Measurements from ENCODE around the gene SPOCD1.

Gene SPOCD1

DNA sequence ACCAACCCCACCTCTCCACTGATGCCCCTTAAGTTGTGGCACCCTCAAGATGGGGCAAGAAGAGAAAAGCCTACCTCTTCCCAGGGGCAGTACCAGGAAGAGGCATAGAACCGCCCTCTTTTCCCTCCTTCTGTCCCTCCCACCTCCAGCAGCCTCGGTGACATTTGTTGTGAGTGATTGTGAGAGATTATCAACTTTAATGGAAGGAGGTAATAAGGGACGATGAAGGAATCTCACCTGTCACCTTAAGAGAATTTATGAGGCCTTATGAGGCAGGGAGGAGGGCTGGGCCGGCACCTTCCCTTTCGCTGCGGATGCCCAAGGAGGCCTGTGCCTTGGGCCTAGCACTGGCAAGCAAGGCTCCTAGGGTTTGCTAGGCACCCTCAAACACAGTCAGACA lies 50.3 kb downstream of the SPOCD1 start:
- POLR2A ChIA-PET, result interaction anchor here (1.4 kb wide), 1 partner anchor 24 kb away, joined by 7 read pairs; no protein-coding TSS in a partner anchor
- no peak overlapping the region for H3K27ac ChIP-seq (ENCODE audit: extremely low read depth, low read depth, low read length)
- no peaks in the 10 kb centered on the region for H3K36me3 ChIP-seq (ENCODE audit: control insufficient read depth in 2 of 2, insufficient read depth in 1 of 2, low read length in 2 of 2)
- CTCF ChIA-PET, result interaction anchor here (0.9 to 7.0 kb wide), 3 partner anchors 12 to 198 kb away, joined by 3 to 51 read pairs (median 7); no protein-coding TSS in a partner anchor
- H3K9me3 ChIP-seq (ENCODE audit: control insufficient read depth, insufficient read depth, low read depth, low read length), result no peaks in the 10 kb centered on the region
- H3K4me3 ChIP-seq (ENCODE audit: low read depth, low read length), result no peak overlapping the region
- no peaks in the 10 kb centered on the region; the same call in 1 of the 2 replicates for H3K4me1 ChIP-seq (ENCODE audit: control insufficient read depth, insufficient read depth, low read length)
- TF ChIP-seq ZNF785 (tag by site-specific recombination; IDR thresholded peaks at IDR 0.05), result no peak
- no peak for TF ChIP-seq ZNF354C (tag by site-specific recombination; IDR thresholded peaks at IDR 0.05; ENCODE audit: borderline replicate concordance, low read depth)
- TF ChIP-seq ZNF707 (tag by site-specific recombination; IDR thresholded peaks at IDR 0.05), result no peak
- TF ChIP-seq SP3 (tag by site-specific recombination; IDR thresholded peaks at IDR 0.05), result peak; percentile 64
- TF ChIP-seq, protein P1, sequence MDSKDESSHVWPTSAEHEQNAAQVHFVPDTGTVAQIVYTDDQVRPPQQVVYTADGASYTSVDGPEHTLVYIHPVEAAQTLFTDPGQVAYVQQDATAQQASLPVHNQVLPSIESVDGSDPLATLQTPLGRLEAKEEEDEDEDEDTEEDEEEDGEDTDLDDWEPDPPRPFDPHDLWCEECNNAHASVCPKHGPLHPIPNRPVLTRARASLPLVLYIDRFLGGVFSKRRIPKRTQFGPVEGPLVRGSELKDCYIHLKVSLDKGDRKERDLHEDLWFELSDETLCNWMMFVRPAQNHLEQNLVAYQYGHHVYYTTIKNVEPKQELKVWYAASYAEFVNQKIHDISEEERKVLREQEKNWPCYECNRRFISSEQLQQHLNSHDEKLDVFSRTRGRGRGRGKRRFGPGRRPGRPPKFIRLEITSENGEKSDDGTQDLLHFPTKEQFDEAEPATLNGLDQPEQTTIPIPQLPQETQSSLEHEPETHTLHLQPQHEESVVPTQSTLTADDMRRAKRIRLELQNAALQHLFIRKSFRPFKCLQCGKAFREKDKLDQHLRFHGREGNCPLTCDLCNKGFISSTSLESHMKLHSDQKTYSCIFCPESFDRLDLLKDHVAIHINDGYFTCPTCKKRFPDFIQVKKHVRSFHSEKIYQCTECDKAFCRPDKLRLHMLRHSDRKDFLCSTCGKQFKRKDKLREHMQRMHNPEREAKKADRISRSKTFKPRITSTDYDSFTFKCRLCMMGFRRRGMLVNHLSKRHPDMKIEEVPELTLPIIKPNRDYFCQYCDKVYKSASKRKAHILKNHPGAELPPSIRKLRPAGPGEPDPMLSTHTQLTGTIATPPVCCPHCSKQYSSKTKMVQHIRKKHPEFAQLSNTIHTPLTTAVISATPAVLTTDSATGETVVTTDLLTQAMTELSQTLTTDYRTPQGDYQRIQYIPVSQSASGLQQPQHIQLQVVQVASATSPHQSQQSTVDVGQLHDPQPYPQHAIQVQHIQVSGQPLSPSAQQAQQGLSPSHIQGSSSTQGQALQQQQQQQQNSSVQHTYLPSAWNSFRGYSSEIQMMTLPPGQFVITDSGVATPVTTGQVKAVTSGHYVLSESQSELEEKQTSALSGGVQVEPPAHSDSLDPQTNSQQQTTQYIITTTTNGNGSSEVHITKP (tag by site-specific recombination; IDR thresholded peaks at IDR 0.05), result peak; percentile 8; the same call in 1 of the 2 replicates
- TF ChIP-seq ZFHX2 (tag by site-specific recombination; conservative IDR thresholded peaks at IDR 0.05), result no peak
- no peak for TF ChIP-seq ZNF677 (tag by site-specific recombination; IDR thresholded peaks at IDR 0.05)
- no peak for TF ChIP-seq ZNF394 (tag by site-specific recombination; IDR thresholded peaks at IDR 0.05; ENCODE audit: borderline replicate concordance)
- no peak for TF ChIP-seq ZNF302 (tag by site-specific recombination; IDR thresholded peaks at IDR 0.05; ENCODE audit: low read depth)
- TF ChIP-seq ZNF2 (tag by site-specific recombination; IDR thresholded peaks at IDR 0.05), result no peak
- TF ChIP-seq ZNF791 (tag by site-specific recombination; IDR thresholded peaks at IDR 0.05), result no peak
- TF ChIP-seq, protein P2, sequence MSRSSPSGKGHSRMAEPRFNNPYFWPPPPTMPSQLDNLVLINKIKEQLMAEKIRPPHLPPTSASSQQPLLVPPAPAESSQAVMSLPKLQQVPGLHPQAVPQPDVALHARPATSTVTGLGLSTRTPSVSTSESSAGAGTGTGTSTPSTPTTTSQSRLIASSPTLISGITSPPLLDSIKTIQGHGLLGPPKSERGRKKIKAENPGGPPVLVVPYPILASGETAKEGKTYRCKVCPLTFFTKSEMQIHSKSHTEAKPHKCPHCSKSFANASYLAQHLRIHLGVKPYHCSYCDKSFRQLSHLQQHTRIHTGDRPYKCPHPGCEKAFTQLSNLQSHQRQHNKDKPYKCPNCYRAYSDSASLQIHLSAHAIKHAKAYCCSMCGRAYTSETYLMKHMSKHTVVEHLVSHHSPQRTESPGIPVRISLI (tag by site-specific recombination; IDR thresholded peaks at IDR 0.05), result no peak
- TF ChIP-seq SP2 (tag by site-specific recombination; IDR thresholded peaks at IDR 0.05), result peak; percentile 62
- TF ChIP-seq, protein P3, sequence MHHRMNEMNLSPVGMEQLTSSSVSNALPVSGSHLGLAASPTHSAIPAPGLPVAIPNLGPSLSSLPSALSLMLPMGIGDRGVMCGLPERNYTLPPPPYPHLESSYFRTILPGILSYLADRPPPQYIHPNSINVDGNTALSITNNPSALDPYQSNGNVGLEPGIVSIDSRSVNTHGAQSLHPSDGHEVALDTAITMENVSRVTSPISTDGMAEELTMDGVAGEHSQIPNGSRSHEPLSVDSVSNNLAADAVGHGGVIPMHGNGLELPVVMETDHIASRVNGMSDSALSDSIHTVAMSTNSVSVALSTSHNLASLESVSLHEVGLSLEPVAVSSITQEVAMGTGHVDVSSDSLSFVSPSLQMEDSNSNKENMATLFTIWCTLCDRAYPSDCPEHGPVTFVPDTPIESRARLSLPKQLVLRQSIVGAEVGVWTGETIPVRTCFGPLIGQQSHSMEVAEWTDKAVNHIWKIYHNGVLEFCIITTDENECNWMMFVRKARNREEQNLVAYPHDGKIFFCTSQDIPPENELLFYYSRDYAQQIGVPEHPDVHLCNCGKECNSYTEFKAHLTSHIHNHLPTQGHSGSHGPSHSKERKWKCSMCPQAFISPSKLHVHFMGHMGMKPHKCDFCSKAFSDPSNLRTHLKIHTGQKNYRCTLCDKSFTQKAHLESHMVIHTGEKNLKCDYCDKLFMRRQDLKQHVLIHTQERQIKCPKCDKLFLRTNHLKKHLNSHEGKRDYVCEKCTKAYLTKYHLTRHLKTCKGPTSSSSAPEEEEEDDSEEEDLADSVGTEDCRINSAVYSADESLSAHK (tag by site-specific recombination; IDR thresholded peaks at IDR 0.05), result no peak
- no peak for TF ChIP-seq ZNF48 (tag by site-specific recombination; IDR thresholded peaks at IDR 0.05)
- no peak for TF ChIP-seq GLI2 (tag by site-specific recombination; IDR thresholded peaks at IDR 0.05; ENCODE audit: borderline replicate concordance, low read depth)
- TF ChIP-seq ZNF843 (tag by site-specific recombination; IDR thresholded peaks at IDR 0.05), result no peak
- TF ChIP-seq SCRT2 (tag by site-specific recombination; IDR thresholded peaks at IDR 0.05), result no peak
- TF ChIP-seq ZNF555 (tag by site-specific recombination; conservative IDR thresholded peaks at IDR 0.05), result no peak
- no peak for TF ChIP-seq SETDB1 (IDR thresholded peaks at IDR 0.05; ENCODE audit: insufficient read length, low read length)
- TF ChIP-seq REPIN1 (tag by site-specific recombination; IDR thresholded peaks at IDR 0.05; ENCODE audit: low read depth), result no peak
- 0 out of 2 replicates have a peak, but pooled peaks have one; percentile 13 for TF ChIP-seq ZBTB17 (tag by site-specific recombination; IDR thresholded peaks at IDR 0.05)
- TF ChIP-seq, protein P4, sequence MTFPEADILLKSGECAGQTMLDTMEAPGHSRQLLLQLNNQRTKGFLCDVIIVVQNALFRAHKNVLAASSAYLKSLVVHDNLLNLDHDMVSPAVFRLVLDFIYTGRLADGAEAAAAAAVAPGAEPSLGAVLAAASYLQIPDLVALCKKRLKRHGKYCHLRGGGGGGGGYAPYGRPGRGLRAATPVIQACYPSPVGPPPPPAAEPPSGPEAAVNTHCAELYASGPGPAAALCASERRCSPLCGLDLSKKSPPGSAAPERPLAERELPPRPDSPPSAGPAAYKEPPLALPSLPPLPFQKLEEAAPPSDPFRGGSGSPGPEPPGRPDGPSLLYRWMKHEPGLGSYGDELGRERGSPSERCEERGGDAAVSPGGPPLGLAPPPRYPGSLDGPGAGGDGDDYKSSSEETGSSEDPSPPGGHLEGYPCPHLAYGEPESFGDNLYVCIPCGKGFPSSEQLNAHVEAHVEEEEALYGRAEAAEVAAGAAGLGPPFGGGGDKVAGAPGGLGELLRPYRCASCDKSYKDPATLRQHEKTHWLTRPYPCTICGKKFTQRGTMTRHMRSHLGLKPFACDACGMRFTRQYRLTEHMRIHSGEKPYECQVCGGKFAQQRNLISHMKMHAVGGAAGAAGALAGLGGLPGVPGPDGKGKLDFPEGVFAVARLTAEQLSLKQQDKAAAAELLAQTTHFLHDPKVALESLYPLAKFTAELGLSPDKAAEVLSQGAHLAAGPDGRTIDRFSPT (tag by site-specific recombination; IDR thresholded peaks at IDR 0.05), result 0 out of 2 replicates have a peak, but pooled peaks have one; percentile 7
- TF ChIP-seq ZNF416 (tag by site-specific recombination; IDR thresholded peaks at IDR 0.05), result no peak
- no peak for TF ChIP-seq ZNF624 (tag by site-specific recombination; IDR thresholded peaks at IDR 0.05)
- TF ChIP-seq, protein P5, sequence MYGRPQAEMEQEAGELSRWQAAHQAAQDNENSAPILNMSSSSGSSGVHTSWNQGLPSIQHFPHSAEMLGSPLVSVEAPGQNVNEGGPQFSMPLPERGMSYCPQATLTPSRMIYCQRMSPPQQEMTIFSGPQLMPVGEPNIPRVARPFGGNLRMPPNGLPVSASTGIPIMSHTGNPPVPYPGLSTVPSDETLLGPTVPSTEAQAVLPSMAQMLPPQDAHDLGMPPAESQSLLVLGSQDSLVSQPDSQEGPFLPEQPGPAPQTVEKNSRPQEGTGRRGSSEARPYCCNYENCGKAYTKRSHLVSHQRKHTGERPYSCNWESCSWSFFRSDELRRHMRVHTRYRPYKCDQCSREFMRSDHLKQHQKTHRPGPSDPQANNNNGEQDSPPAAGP (tag by site-specific recombination; IDR thresholded peaks at IDR 0.05), result peak; percentile 81
- TF ChIP-seq ZNF266 (tag by site-specific recombination; IDR thresholded peaks at IDR 0.05; ENCODE audit: low read depth), result no peak
- TF ChIP-seq ZNF138 (tag by site-specific recombination; IDR thresholded peaks at IDR 0.05; ENCODE audit: borderline replicate concordance), result no peak
- TF ChIP-seq ZNF239 (tag by site-specific recombination; IDR thresholded peaks at IDR 0.05), result no peak

All from HEK293 (cell line).